ENCODE results near the gene SPDYA. TPM values are rescaled to one million over a fixed set of nuclear protein-coding genes. Genes with fewer than 3 reads are reported as not detected.

Gene SPDYA
- total and polyA plus RNA-seq, 2 of the 4 experiments (the other 2 are of a cell fraction), result not detected

- TF ChIP-seq MAFK (IDR thresholded peaks at IDR 0.05; ENCODE audit: low read depth, low read length), result 0 out of 2 replicates have a peak, but pooled peaks have one; percentile 5
- TF ChIP-seq MXI1 (IDR thresholded peaks at IDR 0.05; ENCODE audit: borderline replicate concordance, low read depth, low read length), result peak; percentile 71
- TF ChIP-seq CTCF (conservative IDR thresholded peaks at IDR 0.05; ENCODE audit: low read depth, low read length), result no peak
- no peak for TF ChIP-seq RAD21 (IDR thresholded peaks at IDR 0.05; ENCODE audit: low read length)
Measured at GRCh38 chr2:28895189-28895893, 84.7 kb downstream of the SPDYA start (continued).
